ENCODE measurements around the gene GID8. TPM values are rescaled to one million over a fixed set of nuclear protein-coding genes. Genes with fewer than 3 reads are reported as not detected.

The GID8 gene
- total RNA-seq, 1 donor: 31.9 TPM

GRCh38 chr20:62961310-62961783 is 23.4 kb downstream of the GID8 start:
- Histone ChIP-seq H3K9me3 (ENCODE audit: low read depth, low read length) (no peaks in the 10 kb centered on the region), H3K4me3 (ENCODE audit: low read length) (no peak overlapping the region), H3K4me1 (ENCODE audit: insufficient read depth, low read length) (peaks cover 9% of the 10 kb centered on the region)

GRCh38 chr20:62961799-62962198 is 23.9 kb downstream of the GID8 start:
- H3K4me3 ChIP-seq (ENCODE audit: low read length): no peak overlapping the region
- H3K27me3 ChIP-seq (ENCODE audit: insufficient read depth, low read length): no peaks in the 10 kb centered on the region
- H3K4me1 ChIP-seq (ENCODE audit: insufficient read depth, low read length): peaks cover 9% of the 10 kb centered on the region
- no peaks in the 10 kb centered on the region for H3K9me3 ChIP-seq (ENCODE audit: low read depth, low read length)

More at GRCh38 chr20:62961310-62961783, 23.4 kb downstream of the GID8 start:
- H3K27me3 ChIP-seq (ENCODE audit: insufficient read depth, low read length): no peaks in the 10 kb centered on the region

- no peak overlapping the region for H3K4me3 ChIP-seq (ENCODE audit: low read length)
- no peaks in the 10 kb centered on the region for H3K9me3 ChIP-seq (ENCODE audit: low read depth, low read length)
- H3K27me3 ChIP-seq (ENCODE audit: insufficient read depth, low read length): no peaks in the 10 kb centered on the region
- H3K4me1 ChIP-seq (ENCODE audit: insufficient read depth, low read length): peaks cover 9% of the 10 kb centered on the region
Observed at GRCh38 chr20:62962221-62962879, 24.4 kb downstream of the GID8 start.

- Histone ChIP-seq H3K27me3 (ENCODE audit: insufficient read depth, low read length) (no peaks in the 10 kb centered on the region), H3K9me3 (ENCODE audit: low read depth, low read length) (no peaks in the 10 kb centered on the region), H3K4me1 (ENCODE audit: insufficient read depth, low read length) (peaks cover 9% of the 10 kb centered on the region), H3K4me3 (ENCODE audit: low read length) (no peak overlapping the region)
Observed at GRCh38 chr20:62962891-62963613, 25.1 kb downstream of the GID8 start.

- H3K4me3 ChIP-seq (ENCODE audit: low read length): no peak overlapping the region
- H3K27me3 ChIP-seq (ENCODE audit: insufficient read depth, low read length): no peaks in the 10 kb centered on the region
- peaks cover 9% of the 10 kb centered on the region for H3K4me1 ChIP-seq (ENCODE audit: insufficient read depth, low read length)
- no peaks in the 10 kb centered on the region for H3K9me3 ChIP-seq (ENCODE audit: low read depth, low read length)
Observed at GRCh38 chr20:62963614-62964397, 25.9 kb downstream of the GID8 start.

- H3K4me1 ChIP-seq (ENCODE audit: insufficient read depth, low read length): peaks cover 2% of the 10 kb centered on the region
- H3K4me3 ChIP-seq (ENCODE audit: low read length): no peak overlapping the region
- no peaks in the 10 kb centered on the region for H3K27me3 ChIP-seq (ENCODE audit: insufficient read depth, low read length)
- H3K9me3 ChIP-seq (ENCODE audit: low read depth, low read length): no peaks in the 10 kb centered on the region
Observed at GRCh38 chr20:62964700-62965099, 26.8 kb downstream of the GID8 start.

GRCh38 chr20:62965363-62965771 is 27.4 kb downstream of the GID8 start:
- H3K4me1 ChIP-seq (ENCODE audit: insufficient read depth, low read length): no peaks in the 10 kb centered on the region
- no peak overlapping the region for H3K4me3 ChIP-seq (ENCODE audit: low read length)
- no peaks in the 10 kb centered on the region for H3K9me3 ChIP-seq (ENCODE audit: low read depth, low read length)
- no peaks in the 10 kb centered on the region for H3K27me3 ChIP-seq (ENCODE audit: insufficient read depth, low read length)

GRCh38 chr20:62966212-62967148 is 28.5 kb downstream of the GID8 start:
- no peaks in the 10 kb centered on the region for H3K4me1 ChIP-seq (ENCODE audit: insufficient read depth, low read length)
- no peak overlapping the region for H3K4me3 ChIP-seq (ENCODE audit: low read length)
- H3K27me3 ChIP-seq (ENCODE audit: insufficient read depth, low read length): peaks cover 2% of the 10 kb centered on the region
- H3K9me3 ChIP-seq (ENCODE audit: low read depth, low read length): no peaks in the 10 kb centered on the region

GRCh38 chr20:62967149-62967501 is 29.2 kb downstream of the GID8 start:
- H3K27me3 ChIP-seq (ENCODE audit: insufficient read depth, low read length): peaks cover 6% of the 10 kb centered on the region
- no peaks in the 10 kb centered on the region for H3K4me1 ChIP-seq (ENCODE audit: insufficient read depth, low read length)
- H3K9me3 ChIP-seq (ENCODE audit: low read depth, low read length): no peaks in the 10 kb centered on the region
- H3K4me3 ChIP-seq (ENCODE audit: low read length): no peak overlapping the region

GRCh38 chr20:62967628-62968351 is 29.8 kb downstream of the GID8 start:
- peaks cover 4% of the 10 kb centered on the region for H3K4me1 ChIP-seq (ENCODE audit: insufficient read depth, low read length)
- no peak overlapping the region for H3K4me3 ChIP-seq (ENCODE audit: low read length)
- peaks cover 7% of the 10 kb centered on the region for H3K27me3 ChIP-seq (ENCODE audit: insufficient read depth, low read length)
- H3K9me3 ChIP-seq (ENCODE audit: low read depth, low read length): no peaks in the 10 kb centered on the region

GRCh38 chr20:62968378-62969178 is 30.6 kb downstream of the GID8 start:
- Histone ChIP-seq H3K4me3 (ENCODE audit: low read length) (no peak overlapping the region), H3K4me1 (ENCODE audit: insufficient read depth, low read length) (peaks cover 10% of the 10 kb centered on the region), H3K9me3 (ENCODE audit: low read depth, low read length) (no peaks in the 10 kb centered on the region), H3K27me3 (ENCODE audit: insufficient read depth, low read length) (peaks cover 12% of the 10 kb centered on the region)

- Histone ChIP-seq H3K9me3 (ENCODE audit: low read depth, low read length) (no peaks in the 10 kb centered on the region), H3K4me3 (ENCODE audit: low read length) (no peak overlapping the region), H3K4me1 (ENCODE audit: insufficient read depth, low read length) (peaks cover 10% of the 10 kb centered on the region), H3K27me3 (ENCODE audit: insufficient read depth, low read length) (peaks cover 17% of the 10 kb centered on the region)
Observed at GRCh38 chr20:62969179-62969760, 31.3 kb downstream of the GID8 start.

- Histone ChIP-seq H3K4me1 (ENCODE audit: insufficient read depth, low read length) (peaks cover 10% of the 10 kb centered on the region), H3K9me3 (ENCODE audit: low read depth, low read length) (no peaks in the 10 kb centered on the region), H3K4me3 (ENCODE audit: low read length) (no peak overlapping the region), H3K27me3 (ENCODE audit: insufficient read depth, low read length) (peaks cover 24% of the 10 kb centered on the region)
Observed at GRCh38 chr20:62969939-62970306, 32.0 kb downstream of the GID8 start.

Data from mononuclear cell (primary cell).